Fibroblast of lung (primary cell): ENCODE results near the gene CBX6.
"Not testable (repeated sequence)": the region's sequence is repeated elsewhere in the genome, so short reads cannot be mapped to it uniquely, and the experiment has no call there.

Source experiments
- EZH2 ChIP-seq: IDR thresholded peaks from 2 replicates; pipeline ENCODE4 v1.5.1; 2012; ENCODE audit warnings: low read length, control low read depth, mild to moderate bottlenecking; ENCODE audit errors: missing control alignments
- TF ChIP-seq, protein P1 (sequence below), 2 donors: IDR thresholded peaks in 1 of 2; conservative IDR thresholded peaks in 1 of 2; 1 replicate in 1 of 2; 2 replicates in 1 of 2; pipeline ENCODE4 v1.5.1; 2011 to 2012; ENCODE audit warnings: low read length in 2 of 2, control low read depth in 1 of 2, inconsistent platforms in 1 of 2, low read depth in 1 of 2, mild to moderate bottlenecking in 1 of 2

DNA sequence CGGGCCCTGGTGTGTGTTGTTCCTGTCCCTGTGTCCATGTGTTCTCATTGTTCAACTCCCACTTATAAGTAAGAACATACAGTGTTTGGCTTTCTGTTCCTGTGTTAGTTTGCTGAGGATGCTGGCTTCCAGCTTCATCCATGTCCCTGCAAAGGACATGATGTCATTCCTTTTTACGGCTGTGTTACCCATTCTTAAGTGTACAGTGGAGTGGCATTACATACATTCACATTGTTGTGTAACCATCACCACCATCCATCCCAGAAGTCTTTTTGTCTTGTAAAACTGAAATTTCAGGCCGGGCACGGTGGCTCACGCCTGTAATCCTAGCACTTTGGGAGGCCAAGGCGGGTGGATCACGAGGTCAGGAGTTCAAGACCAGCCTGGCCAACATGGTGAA is 17.5 kb downstream of the CBX6 start:
- TF ChIP-seq, protein P1, sequence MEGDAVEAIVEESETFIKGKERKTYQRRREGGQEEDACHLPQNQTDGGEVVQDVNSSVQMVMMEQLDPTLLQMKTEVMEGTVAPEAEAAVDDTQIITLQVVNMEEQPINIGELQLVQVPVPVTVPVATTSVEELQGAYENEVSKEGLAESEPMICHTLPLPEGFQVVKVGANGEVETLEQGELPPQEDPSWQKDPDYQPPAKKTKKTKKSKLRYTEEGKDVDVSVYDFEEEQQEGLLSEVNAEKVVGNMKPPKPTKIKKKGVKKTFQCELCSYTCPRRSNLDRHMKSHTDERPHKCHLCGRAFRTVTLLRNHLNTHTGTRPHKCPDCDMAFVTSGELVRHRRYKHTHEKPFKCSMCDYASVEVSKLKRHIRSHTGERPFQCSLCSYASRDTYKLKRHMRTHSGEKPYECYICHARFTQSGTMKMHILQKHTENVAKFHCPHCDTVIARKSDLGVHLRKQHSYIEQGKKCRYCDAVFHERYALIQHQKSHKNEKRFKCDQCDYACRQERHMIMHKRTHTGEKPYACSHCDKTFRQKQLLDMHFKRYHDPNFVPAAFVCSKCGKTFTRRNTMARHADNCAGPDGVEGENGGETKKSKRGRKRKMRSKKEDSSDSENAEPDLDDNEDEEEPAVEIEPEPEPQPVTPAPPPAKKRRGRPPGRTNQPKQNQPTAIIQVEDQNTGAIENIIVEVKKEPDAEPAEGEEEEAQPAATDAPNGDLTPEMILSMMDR (conservative IDR thresholded peaks at IDR 0.05 in 1 of 2, IDR thresholded peaks at IDR 0.05 in 1 of 2; ENCODE audit: low read depth in 1 of 2, low read length in 2 of 2) = not testable (repeated sequence)
- not testable (repeated sequence) for TF ChIP-seq EZH2
